Liver (tissue), 9 donors: ENCODE measurements around the gene SERPINF2. TPM values are rescaled to one million over a fixed set of nuclear protein-coding genes. Genes with fewer than 3 reads are reported as not detected.

Experiments
- DNase-seq: peaks from one replicate; pipeline ENCODE4 v3.0.0-alpha.2; 2017; ENCODE audit warnings: low spot score
- H3K27ac ChIP-seq, 2 donors: one replicate each; pipeline ENCODE4 v1.7.0; 2013; ENCODE audit warnings: inconsistent platforms in 2 of 2, low read length in 2 of 2, control low read depth in 1 of 2, low read depth in 1 of 2, mild to moderate bottlenecking in 1 of 2
- H3K27me3 ChIP-seq, 4 donors: one replicate each; pipeline versions ENCODE4 v1.6.1 to v1.7.0; 2013; ENCODE audit warnings: low read length in 3 of 4, inconsistent platforms in 1 of 4, mild to moderate bottlenecking in 1 of 4, moderate library complexity in 1 of 4; ENCODE audit not compliant: control insufficient read depth in 4 of 4, insufficient read depth in 4 of 4
- H3K36me3 ChIP-seq, 4 donors: one replicate each; pipeline versions ENCODE4 v1.6.1 to v1.7.0; 2013; ENCODE audit warnings: low read length in 3 of 4, mild to moderate bottlenecking in 3 of 4, low read depth in 1 of 4, moderate library complexity in 1 of 4; ENCODE audit not compliant: control insufficient read depth in 4 of 4, insufficient read depth in 3 of 4
- H3K4me1 ChIP-seq, 4 donors: one replicate each; pipeline versions ENCODE4 v1.6.1 to v1.7.0; 2013; ENCODE audit warnings: low read length in 3 of 4, mild to moderate bottlenecking in 3 of 4, moderate library complexity in 1 of 4; ENCODE audit not compliant: control insufficient read depth in 4 of 4, insufficient read depth in 4 of 4
- H3K4me3 ChIP-seq, 3 donors: one replicate each; pipeline versions ENCODE4 v1.6.1 to v1.7.0; 2013; ENCODE audit warnings: low read length in 3 of 3, control low read depth in 1 of 3, low read depth in 1 of 3, mild to moderate bottlenecking in 1 of 3
- H3K9ac ChIP-seq, 2 donors: one replicate each; pipeline ENCODE4 v1.7.0; 2013; ENCODE audit warnings: low read length in 2 of 2, mild to moderate bottlenecking in 2 of 2, moderate library complexity in 2 of 2, control low read depth in 1 of 2, low read depth in 1 of 2
- H3K9me3 ChIP-seq, 4 donors: one replicate each; pipeline versions ENCODE4 v1.6.1 to v1.7.0; 2013; ENCODE audit warnings: low read length in 3 of 4; ENCODE audit not compliant: control insufficient read depth in 4 of 4
- ATF3 ChIP-seq: IDR thresholded peaks from 2 replicates; pipeline ENCODE4 v1.6.1; 2016; ENCODE audit warnings: antibody characterized with exemption
- CTCF ChIP-seq: fragments of 150-350 bp; IDR thresholded peaks from 2 replicates; pipeline ENCODE4 v1.5.1; 2017; ENCODE audit warnings: improper control_type of control experiment, low read depth, low read length; ENCODE audit not compliant: missing input control
- EGR1 ChIP-seq, 2 donors: IDR thresholded peaks; 2 replicates each; pipeline ENCODE4 v1.6.1; 2016 to 2018; ENCODE audit warnings: antibody characterized with exemption in 2 of 2, low read depth in 2 of 2
- FOXA1 ChIP-seq: IDR thresholded peaks from 2 replicates; pipeline ENCODE4 v1.6.1; 2016; ENCODE audit warnings: antibody characterized with exemption
- FOXA2 ChIP-seq: IDR thresholded peaks from 2 replicates; pipeline ENCODE4 v1.6.1; 2016; ENCODE audit warnings: antibody characterized with exemption
- GABPA ChIP-seq, 2 donors: IDR thresholded peaks in 1 of 2; conservative IDR thresholded peaks in 1 of 2; 2 replicates each; pipeline ENCODE4 v1.6.1; 2016; ENCODE audit warnings: antibody characterized with exemption in 2 of 2, mild to moderate bottlenecking in 1 of 2, moderate library complexity in 1 of 2
- HNF4A ChIP-seq, 2 donors: conservative IDR thresholded peaks; 2 replicates each; pipeline ENCODE4 v1.6.1; 2016; ENCODE audit warnings: antibody characterized with exemption in 2 of 2, mild to moderate bottlenecking in 2 of 2
- HNF4G ChIP-seq: IDR thresholded peaks from 2 replicates; pipeline ENCODE4 v1.6.1; 2016; ENCODE audit warnings: antibody characterized with exemption
- JUND ChIP-seq, 2 donors: IDR thresholded peaks; 2 replicates each; pipeline ENCODE4 v1.6.1; 2016; ENCODE audit warnings: antibody characterized with exemption in 2 of 2
- MAX ChIP-seq: IDR thresholded peaks from 2 replicates; pipeline ENCODE4 v1.6.1; 2016; ENCODE audit warnings: antibody characterized with exemption
- NR2F2 ChIP-seq: IDR thresholded peaks from 2 replicates; pipeline ENCODE4 v1.6.1; 2016; ENCODE audit warnings: antibody characterized with exemption
- REST ChIP-seq: IDR thresholded peaks from 2 replicates; pipeline ENCODE4 v1.6.1; 2016; ENCODE audit warnings: antibody characterized with exemption, mild to moderate bottlenecking
- RXRA ChIP-seq, 2 donors: IDR thresholded peaks; 2 replicates each; pipeline ENCODE4 v1.6.1; 2017 to 2018; ENCODE audit warnings: antibody characterized with exemption in 2 of 2, mild to moderate bottlenecking in 1 of 2
- SP1 ChIP-seq: IDR thresholded peaks from 2 replicates; pipeline ENCODE4 v1.6.1; 2018; ENCODE audit warnings: antibody characterized with exemption, mild to moderate bottlenecking
- TAF1 ChIP-seq: conservative IDR thresholded peaks from 2 replicates; pipeline ENCODE4 v1.6.1; 2016; ENCODE audit warnings: antibody characterized with exemption, mild to moderate bottlenecking
- YY1 ChIP-seq: IDR thresholded peaks from 2 replicates; pipeline ENCODE4 v1.6.1; 2016; ENCODE audit warnings: antibody characterized with exemption, mild to moderate bottlenecking
- ZBTB33 ChIP-seq: IDR thresholded peaks from 2 replicates; pipeline ENCODE4 v1.6.1; 2016; ENCODE audit warnings: antibody characterized with exemption
- WGBS: extraction: QIAGEN DNeasy Blood & Tissue Kit; methylation state at CpG from one replicate; pipeline ENCODE4 v1.1.7; 2013; 5-methylcytosine and 5-hydroxymethylcytosine counted together
- polyA plus RNA-seq, 2 donors: library from polyadenylated mRNA; stranded (reverse) in 1 of 2; unstranded in 1 of 2; fragments of 200-250 nt in 1 of 2; fragments of >200 nt in 1 of 2; fragmentation: Nextera tagmentation in 1 of 2; extraction: Ambion mirVana in 1 of 2; gene quantifications; one replicate each; pipeline versions ENCODE4 v1.2.1 to v1.2.3, GENCODE V29; 2013 to 2015
- total RNA-seq, 2 donors: library from RNA; depleted of rRNA; stranded (reverse); fragments of >200 nt; gene quantifications; one replicate each; pipeline ENCODE4 v1.2.3, GENCODE V29; 2014
- donor health status: healthy.
- donor health status: healthy.
- donor health status: healthy.
- donor health status: healthy.
- donor health status: healthy.

The SERPINF2 gene
- total and polyA plus RNA-seq, 4 donors, result 477 to 1,248 (median 675) TPM

GRCh38 chr17:1774390-1775176 lies 31.9 kb downstream of the SERPINF2 start:
- no peaks in the 10 kb centered on the region for H3K27me3 ChIP-seq
- 91% methylated on average over 21 of the region's 21 CpGs for WGBS
- no peak for DNase-seq
- H3K4me1 ChIP-seq, result peaks cover 0 to 3% (median 0%) of the 10 kb centered on the region in 4 donors
- TF ChIP-seq RXRA (IDR thresholded peaks at IDR 0.05) (no peak), ZBTB33 (no peak), GABPA (IDR thresholded peaks at IDR 0.05 in 1 of 2, conservative IDR thresholded peaks at IDR 0.05 in 1 of 2) (no peak), YY1 (no peak), SP1 (no peak), CTCF (no peak), FOXA1 (no peak), REST (no peak)
- no peaks in the 10 kb centered on the region for H3K9me3 ChIP-seq
- peaks cover 10 to 61% (median 43%) of the 10 kb centered on the region in 4 donors for H3K36me3 ChIP-seq
- H3K9ac ChIP-seq, result no peak overlapping the region
- H3K27ac ChIP-seq, result no peak overlapping the region
- no peak overlapping the region for H3K4me3 ChIP-seq

- no peaks in the 10 kb centered on the region for H3K4me1 ChIP-seq
- H3K9me3 ChIP-seq, result no peaks in the 10 kb centered on the region
- H3K9ac ChIP-seq, result no peak overlapping the region
- WGBS, result 84% methylated on average over 10 of the region's 10 CpGs
- H3K4me3 ChIP-seq, result no peak overlapping the region
- H3K36me3 ChIP-seq, result peaks cover 10 to 51% (median 38%) of the 10 kb centered on the region in 4 donors
- no peak overlapping the region for H3K27ac ChIP-seq
- DNase-seq, result no peak
- no peaks in the 10 kb centered on the region for H3K27me3 ChIP-seq
- TF ChIP-seq JUND (IDR thresholded peaks at IDR 0.05) (no peak), HNF4G (no peak), SP1 (no peak), YY1 (no peak), MAX (no peak), HNF4A (conservative IDR thresholded peaks at IDR 0.05) (no peak), CTCF (no peak), EGR1 (IDR thresholded peaks at IDR 0.05; ENCODE audit: low read depth in 2 of 2) (no peak), RXRA (IDR thresholded peaks at IDR 0.05) (no peak), GABPA (IDR thresholded peaks at IDR 0.05 in 1 of 2, conservative IDR thresholded peaks at IDR 0.05 in 1 of 2) (no peak), REST (no peak), FOXA1 (no peak), NR2F2 (no peak), ATF3 (no peak), FOXA2 (no peak), TAF1 (no peak)
These were observed 33.7 kb downstream of the SERPINF2 start for GRCh38 chr17:1776328-1776727.
